Activated CD4-positive, alpha-beta T cell treated with anti-CD3 and anti-CD28 coated beads for 48 hours (primary cell): ENCODE measurements around the gene ADGRF5.

Experiments used
- DNase-seq: peaks from one replicate; pipeline ENCODE4 v3.0.0-alpha.2; 2020

The ADGRF5 gene

GRCh38 chr6:46819561-46819960 lies 102.2 kb downstream of the ADGRF5 start:
- DNase-seq, result no peak

- no peak for DNase-seq
Observed at GRCh38 chr6:46816626-46817025, 105.1 kb downstream of the ADGRF5 start.

GRCh38 chr6:46815130-46815529 lies 106.6 kb downstream of the ADGRF5 start:
- DNase-seq, result no peak

GRCh38 chr6:46808806-46809205 lies 112.9 kb downstream of the ADGRF5 start:
- DNase-seq, result no peak
